PC-9 (cell line): ENCODE results near the gene TSPOAP1. TPM values are rescaled to one million over a fixed set of nuclear protein-coding genes. Genes with fewer than 3 reads are reported as not detected.

ENCODE experiments used
- BruUV-seq: library from RNA; stranded (reverse); fragments of 400-500 nt; replicated peaks from 2 replicates; lab custom pipeline; 2021; lab: Mats Ljungman, UMichigan
- CTCF ChIA-PET: fragments of 300-600 bp; sonication (Branson Sonifier 250); formaldehyde crosslinking; loops from one replicate; lab custom pipeline; 2022; ENCODE audit warnings: antibody characterized with exemption; lab: Charles Lee
- POLR2A ChIA-PET: fragments of 300-600 bp; sonication (Branson Sonifier 250); formaldehyde crosslinking; loops from one replicate; lab custom pipeline; 2022; ENCODE audit warnings: antibody characterized with exemption; ENCODE audit not compliant: unreplicated experiment; lab: Charles Lee
- DNase-seq, 2 experiments: peaks; one replicate each; pipeline versions ENCODE4 v3.0.0 to v3.0.0-alpha.2; 2015 to 2022; ENCODE audit warnings: mixed read lengths in 1 of 2
- H2AFZ ChIP-seq: fragments of 200-600 bp; sonication (generic); 2 replicates; pipeline ENCODE4 v1.8.1; 2017; ENCODE audit warnings: antibody characterized with exemption
- H3F3A ChIP-seq: fragments of 200-600 bp; sonication (generic); 2 replicates; pipeline ENCODE4 v1.8.1; 2017; ENCODE audit warnings: antibody characterized with exemption, mild to moderate bottlenecking, low read depth; ENCODE audit not compliant: insufficient read depth
- H3K27ac ChIP-seq: fragments of 200-600 bp; sonication (generic); 2 replicates; pipeline ENCODE4 v1.6.1; 2016; ENCODE audit warnings: mixed run types
- H3K27me3 ChIP-seq: fragments of 200-600 bp; sonication (generic); 2 replicates; pipeline ENCODE4 v1.6.1; 2016; ENCODE audit warnings: low read depth, mixed run types; ENCODE audit not compliant: insufficient read depth
- H3K36me3 ChIP-seq: fragments of 200-600 bp; sonication (generic); 2 replicates; pipeline ENCODE4 v1.6.1; 2016; ENCODE audit warnings: low read depth, mixed run types
- H3K4me1 ChIP-seq: fragments of 200-600 bp; sonication (generic); replicated peaks from 2 replicates; pipeline ENCODE4 v1.6.1; 2016; ENCODE audit warnings: mixed run types; ENCODE audit not compliant: insufficient read depth
- H3K4me2 ChIP-seq: fragments of 200-600 bp; sonication (generic); 2 replicates; pipeline ENCODE4 v1.6.1; 2017; ENCODE audit warnings: mixed run types
- H3K4me3 ChIP-seq: fragments of 200-600 bp; sonication (generic); 2 replicates; pipeline ENCODE4 v1.6.1; 2016; ENCODE audit warnings: mixed run types
- H3K79me2 ChIP-seq: fragments of 200-600 bp; sonication (generic); 2 replicates; pipeline ENCODE4 v1.6.1; 2017; ENCODE audit warnings: low read depth, mixed run types
- H3K9me2 ChIP-seq: fragments of 200-600 bp; sonication (generic); 2 replicates; pipeline ENCODE4 v1.8.1; 2017; ENCODE audit warnings: mild to moderate bottlenecking; ENCODE audit not compliant: insufficient read depth
- H3K9me3 ChIP-seq: fragments of 200-600 bp; sonication (generic); 2 replicates; pipeline ENCODE4 v1.8.1; 2016; ENCODE audit warnings: low read depth; ENCODE audit not compliant: insufficient read depth
- H4K20me1 ChIP-seq: fragments of 200-600 bp; sonication (generic); 2 replicates; pipeline ENCODE4 v1.8.1; 2017; ENCODE audit not compliant: insufficient read depth
- EZH2 ChIP-seq: fragments of 200-600 bp; sonication (generic); IDR thresholded peaks from 2 replicates; pipeline ENCODE4 v1.8.0; 2017; ENCODE audit warnings: antibody characterized with exemption, low read depth
- intact Hi-C: fragments of 100-400 bp; cut with micrococcal nuclease; formaldehyde crosslinking; loops from one replicate; pipeline ENCODE4 v1.10.0; 2022; ENCODE audit not compliant: unreplicated experiment
- total RNA-seq: library from RNA; stranded (reverse); gene quantifications from 2 replicates; pipeline ENCODE4 v1.2.3, GENCODE V29; 2021
- TF ChIP-seq, protein P1 (sequence below): fragments of 200-600 bp; sonication (generic); conservative IDR thresholded peaks from 2 replicates; pipeline ENCODE4 v1.6.1; 2017; ENCODE audit warnings: mixed run types, antibody characterized with exemption, mild to moderate bottlenecking, moderate library complexity

TSPOAP1 gene
- total RNA-seq, 1 experiment from 2014 or later: 0.15 TPM

DNA sequence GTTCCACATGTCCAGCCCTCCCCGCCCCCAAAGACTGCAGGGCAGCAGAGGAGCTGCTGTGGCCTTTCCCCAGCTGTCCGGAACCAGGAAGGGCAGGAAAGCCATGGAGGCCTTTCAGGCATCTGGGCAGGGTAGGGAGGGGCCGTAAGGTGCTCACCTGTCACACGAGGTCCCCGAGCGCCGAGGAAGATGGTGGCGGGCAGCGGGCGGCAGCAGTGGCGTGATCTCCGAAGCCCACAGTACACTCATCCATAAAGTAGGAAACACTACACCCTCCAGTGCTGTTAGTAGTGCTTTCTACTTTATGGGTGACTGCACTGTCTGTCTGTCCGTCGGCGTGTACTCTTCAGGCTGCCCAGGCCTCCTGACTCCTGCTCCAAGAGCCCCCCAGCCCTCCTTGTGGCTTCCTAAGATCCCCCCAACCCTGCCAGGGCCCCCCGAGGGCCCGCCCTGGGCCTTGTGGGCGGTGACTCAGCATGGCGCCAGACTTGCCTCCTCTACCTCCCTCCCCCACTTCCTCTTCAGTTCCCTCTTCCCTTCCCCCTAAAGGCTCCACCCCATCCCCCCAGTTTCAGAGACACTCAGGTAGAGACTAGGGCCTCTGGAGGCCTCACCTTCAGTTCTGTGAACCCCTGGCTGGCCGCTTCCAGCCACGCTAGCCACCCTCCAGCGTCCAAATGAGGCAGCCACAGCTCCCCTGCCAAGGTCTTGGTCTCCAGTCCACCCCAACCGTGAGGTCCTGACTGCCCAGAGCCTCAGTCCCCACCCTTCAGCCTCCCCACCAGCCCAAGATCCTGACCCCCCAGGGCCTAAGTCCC, 2.6 kb upstream of the TSPOAP1 start:
- CTCF ChIA-PET: no interaction called here

DNA sequence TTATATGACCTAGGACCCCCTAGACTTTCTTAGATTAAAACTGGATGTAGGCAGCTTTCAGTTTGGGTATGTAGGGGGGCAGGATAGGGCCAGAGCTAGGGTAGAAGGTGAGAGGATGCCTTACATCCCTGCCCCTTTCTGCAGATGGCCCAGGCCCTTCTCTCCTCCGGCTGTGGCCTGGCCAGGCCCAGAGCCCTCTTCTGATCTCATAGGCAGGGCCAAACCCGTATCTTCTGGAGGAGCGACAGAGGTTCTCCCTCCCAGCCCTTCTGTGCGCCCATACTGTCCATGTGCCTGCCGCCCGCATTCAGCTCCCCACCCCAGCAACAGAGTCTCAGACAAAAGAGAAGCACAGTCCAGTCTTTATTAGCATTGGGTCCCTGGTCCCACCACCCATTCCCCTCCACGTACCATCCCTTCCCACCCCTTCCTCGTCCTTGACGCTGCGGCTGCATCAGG, 2.0 kb upstream of the TSPOAP1 start:
- no peaks in the 10 kb centered on the region for H3K36me3 ChIP-seq
- no peak for TF ChIP-seq EZH2
- TF ChIP-seq, protein P1, sequence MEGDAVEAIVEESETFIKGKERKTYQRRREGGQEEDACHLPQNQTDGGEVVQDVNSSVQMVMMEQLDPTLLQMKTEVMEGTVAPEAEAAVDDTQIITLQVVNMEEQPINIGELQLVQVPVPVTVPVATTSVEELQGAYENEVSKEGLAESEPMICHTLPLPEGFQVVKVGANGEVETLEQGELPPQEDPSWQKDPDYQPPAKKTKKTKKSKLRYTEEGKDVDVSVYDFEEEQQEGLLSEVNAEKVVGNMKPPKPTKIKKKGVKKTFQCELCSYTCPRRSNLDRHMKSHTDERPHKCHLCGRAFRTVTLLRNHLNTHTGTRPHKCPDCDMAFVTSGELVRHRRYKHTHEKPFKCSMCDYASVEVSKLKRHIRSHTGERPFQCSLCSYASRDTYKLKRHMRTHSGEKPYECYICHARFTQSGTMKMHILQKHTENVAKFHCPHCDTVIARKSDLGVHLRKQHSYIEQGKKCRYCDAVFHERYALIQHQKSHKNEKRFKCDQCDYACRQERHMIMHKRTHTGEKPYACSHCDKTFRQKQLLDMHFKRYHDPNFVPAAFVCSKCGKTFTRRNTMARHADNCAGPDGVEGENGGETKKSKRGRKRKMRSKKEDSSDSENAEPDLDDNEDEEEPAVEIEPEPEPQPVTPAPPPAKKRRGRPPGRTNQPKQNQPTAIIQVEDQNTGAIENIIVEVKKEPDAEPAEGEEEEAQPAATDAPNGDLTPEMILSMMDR: no peak
- CTCF ChIA-PET: no interaction called here
- H3K4me1 ChIP-seq: no peaks in the 10 kb centered on the region
- no TSS peak for BruUV-seq
- no peaks in the 10 kb centered on the region for H3K79me2 ChIP-seq
- H3K27ac ChIP-seq: no peak overlapping the region
- DNase-seq: no peak
- H3K4me2 ChIP-seq: no peak overlapping the region
- H3K9me2 ChIP-seq: no peaks in the 10 kb centered on the region
- H3K4me3 ChIP-seq: no peak overlapping the region
- intact Hi-C loops: no loop called here
- no peaks in the 10 kb centered on the region for H3F3A ChIP-seq
- no peaks in the 10 kb centered on the region for H3K9me3 ChIP-seq
- POLR2A ChIA-PET: no interaction called here
- no peaks in the 10 kb centered on the region for H4K20me1 ChIP-seq
- H3K27me3 ChIP-seq: peaks cover 41% of the 10 kb centered on the region
- no peak overlapping the region for H2AFZ ChIP-seq

More for the DNA sequence above, 2.6 kb upstream of the TSPOAP1 start:
- intact Hi-C loops: no loop called here
- no peak for DNase-seq
- Histone ChIP-seq H3K4me1 (no peaks in the 10 kb centered on the region), H4K20me1 (no peaks in the 10 kb centered on the region), H3K4me2 (no peak overlapping the region), H3K36me3 (no peaks in the 10 kb centered on the region), H3K27me3 (peaks cover 34% of the 10 kb centered on the region), H3K79me2 (no peaks in the 10 kb centered on the region), H3K4me3 (no peak overlapping the region), H3K27ac (no peak overlapping the region), H3K9me3 (no peaks in the 10 kb centered on the region), H3K9me2 (no peaks in the 10 kb centered on the region), H3F3A (no peaks in the 10 kb centered on the region; the same call in 1 of the 2 replicates), H2AFZ (no peak overlapping the region)
- BruUV-seq: no TSS peak
- POLR2A ChIA-PET: no interaction called here
- no peak for TF ChIP-seq EZH2
- TF ChIP-seq, protein P1: no peak

DNA sequence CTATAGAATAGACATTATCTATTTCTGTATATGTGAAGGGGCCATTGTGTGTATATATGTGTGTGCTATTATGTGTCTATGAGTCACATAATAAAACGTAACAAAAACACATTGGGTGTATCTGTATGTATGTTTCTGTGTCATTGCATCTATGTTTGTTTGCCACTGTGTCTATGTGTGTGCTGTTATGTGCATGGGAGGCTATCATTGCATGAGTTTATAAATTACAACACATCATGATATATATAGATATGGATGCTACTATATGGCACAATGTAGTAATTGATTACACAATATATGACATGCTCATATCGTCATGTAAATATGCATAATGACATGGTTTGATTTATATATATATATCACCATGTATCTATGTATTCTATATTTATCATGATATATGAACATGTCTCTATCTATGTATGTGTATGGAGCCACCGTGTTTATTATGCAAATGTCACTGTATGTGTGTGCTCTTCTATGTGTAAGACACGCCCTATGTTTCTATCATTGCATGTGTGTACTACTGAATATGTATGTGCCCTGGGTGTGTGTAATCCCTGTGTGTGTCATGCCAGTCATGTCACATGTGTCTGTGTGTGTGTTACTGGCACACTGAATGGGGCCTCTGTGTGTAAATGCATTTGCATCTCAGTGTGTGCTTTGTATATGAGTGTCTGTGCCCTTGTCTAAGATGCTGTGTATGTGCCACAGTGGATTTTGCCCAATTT, 1.4 kb upstream of the TSPOAP1 start:
- H2AFZ ChIP-seq: no peak overlapping the region
- H3K9me2 ChIP-seq: no peaks in the 10 kb centered on the region
- DNase-seq: no peak
- H3K27me3 ChIP-seq: peaks cover 47% of the 10 kb centered on the region
- no peak overlapping the region for H3K27ac ChIP-seq
- POLR2A ChIA-PET: no interaction called here
- no peak for TF ChIP-seq EZH2
- TF ChIP-seq, protein P1: no peak
- H4K20me1 ChIP-seq: no peaks in the 10 kb centered on the region
- H3K36me3 ChIP-seq: no peaks in the 10 kb centered on the region
- intact Hi-C loops: no loop called here
- H3K9me3 ChIP-seq: no peaks in the 10 kb centered on the region
- H3K4me2 ChIP-seq: no peak overlapping the region
- H3K4me3 ChIP-seq: no peak overlapping the region
- no peaks in the 10 kb centered on the region for H3F3A ChIP-seq
- CTCF ChIA-PET: no interaction called here
- no peaks in the 10 kb centered on the region for H3K4me1 ChIP-seq
- no peaks in the 10 kb centered on the region for H3K79me2 ChIP-seq
- BruUV-seq: no TSS peak
